HG03196 (cell line): ENCODE measurements around the gene DIAPH2.
A peak's percentile ranks its signal among the peaks of the same experiment; 100 is the strongest.

Experiments used
- ATAC-seq: cut with Tn5 transposase; IDR thresholded peaks from one replicate; pipeline ENCODE4 v1.9.1; 2021; ENCODE audit not compliant: unreplicated experiment

The DIAPH2 gene

DNA sequence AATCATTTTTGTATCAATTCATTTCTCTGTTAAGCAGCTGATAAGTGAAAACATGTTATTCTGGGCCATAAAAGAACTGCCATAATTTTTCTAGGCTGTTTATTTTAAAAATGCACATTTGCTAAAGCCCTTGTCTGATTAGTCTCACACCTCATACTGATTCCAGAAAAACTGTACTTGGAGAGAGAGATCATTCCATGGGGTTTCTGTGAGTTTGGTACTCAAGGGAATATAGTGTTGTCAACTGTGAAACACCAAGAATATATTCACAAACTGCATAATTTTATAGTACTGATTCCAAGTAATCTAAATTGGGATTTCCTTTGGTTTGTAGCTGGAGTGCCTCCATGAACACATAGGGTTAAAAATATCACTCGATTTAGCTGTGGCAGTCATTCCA is 746.6 kb downstream of the DIAPH2 start:
- no peak for ATAC-seq

DNA sequence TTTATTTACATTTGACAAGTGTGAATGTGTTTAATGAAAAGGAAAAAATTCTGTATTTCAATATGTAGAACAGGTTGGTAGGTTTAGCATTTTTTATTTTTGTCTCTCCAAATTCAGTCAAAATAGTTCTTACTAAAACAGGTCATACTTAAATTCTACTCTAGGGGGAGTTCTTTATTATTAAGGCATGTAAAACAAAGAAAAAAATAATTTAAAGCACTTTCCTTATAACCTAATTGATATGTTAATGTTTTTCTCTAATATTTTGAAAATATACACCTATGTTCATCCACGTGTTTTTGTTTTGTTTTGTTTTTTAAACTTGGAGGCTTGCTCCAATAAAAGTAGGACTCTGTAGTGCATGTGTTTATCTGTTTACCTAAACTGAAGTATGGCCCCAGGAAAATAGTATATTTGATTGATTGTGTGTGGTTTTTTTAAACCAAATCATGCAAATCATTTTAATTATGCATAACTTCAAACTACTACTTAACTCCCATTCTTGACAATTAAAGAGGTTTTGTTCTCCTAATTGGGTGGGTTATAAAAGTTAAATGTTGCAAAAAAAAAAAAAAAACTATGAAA is 761.7 kb downstream of the DIAPH2 start:
- no peak for ATAC-seq

DNA sequence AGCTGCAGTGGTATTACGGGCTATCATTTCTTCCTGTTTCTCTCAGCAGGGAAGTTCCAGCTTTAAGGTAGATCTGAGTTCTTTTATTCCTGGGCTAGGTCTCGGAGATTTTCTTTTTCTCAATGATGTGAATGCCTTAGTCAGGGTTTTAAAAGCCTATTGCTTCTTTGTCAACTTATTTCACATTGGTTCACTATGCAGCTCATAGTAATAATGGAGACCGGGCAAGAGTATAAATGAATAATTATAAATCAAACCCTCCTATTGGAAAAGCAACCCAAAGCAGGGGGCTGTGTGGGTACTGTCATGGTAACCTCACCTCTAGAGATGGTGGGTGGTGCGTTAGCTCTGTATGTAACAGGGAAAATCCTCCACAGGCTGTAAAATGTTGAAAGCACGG is 762.7 kb downstream of the DIAPH2 start:
- ATAC-seq: no peak

DNA sequence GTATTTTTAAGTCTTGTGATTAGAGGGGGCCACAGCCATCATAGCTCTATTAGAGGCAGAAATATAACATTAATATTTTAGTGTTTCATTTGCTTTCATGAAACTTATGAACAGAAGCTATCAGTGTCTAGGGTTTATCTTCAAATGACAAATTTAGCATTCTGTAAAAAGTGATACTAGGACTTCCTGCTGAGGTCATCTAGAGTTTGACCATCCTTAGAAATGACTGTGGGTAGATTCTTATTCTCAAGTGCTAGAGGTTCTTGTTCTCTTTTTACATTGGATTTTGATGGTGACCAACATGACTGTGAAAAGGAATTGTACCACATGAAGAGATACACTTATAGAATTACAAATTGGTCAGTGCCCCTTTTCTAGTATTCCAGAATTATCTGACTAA is 767.6 kb downstream of the DIAPH2 start:
- ATAC-seq: no peak

DNA sequence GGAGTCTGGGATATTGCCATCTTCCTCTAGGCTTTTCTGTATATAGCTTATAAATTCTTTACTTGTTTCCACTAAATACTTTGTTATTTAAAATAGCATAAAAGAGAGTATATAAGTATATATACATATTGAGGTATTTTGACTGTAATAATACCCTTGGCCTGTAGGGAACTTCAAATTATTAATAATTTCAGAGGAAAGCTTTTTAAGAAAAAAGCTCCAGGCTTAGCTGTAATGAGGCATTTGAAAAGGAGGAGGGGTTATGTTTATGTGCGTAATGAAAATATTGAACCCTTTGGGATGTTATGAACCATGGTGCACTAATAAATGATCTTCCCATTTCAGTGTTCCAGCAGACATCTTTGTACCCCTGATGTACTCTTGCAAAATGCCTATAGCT is 777.1 kb downstream of the DIAPH2 start:
- no peak for ATAC-seq

DNA sequence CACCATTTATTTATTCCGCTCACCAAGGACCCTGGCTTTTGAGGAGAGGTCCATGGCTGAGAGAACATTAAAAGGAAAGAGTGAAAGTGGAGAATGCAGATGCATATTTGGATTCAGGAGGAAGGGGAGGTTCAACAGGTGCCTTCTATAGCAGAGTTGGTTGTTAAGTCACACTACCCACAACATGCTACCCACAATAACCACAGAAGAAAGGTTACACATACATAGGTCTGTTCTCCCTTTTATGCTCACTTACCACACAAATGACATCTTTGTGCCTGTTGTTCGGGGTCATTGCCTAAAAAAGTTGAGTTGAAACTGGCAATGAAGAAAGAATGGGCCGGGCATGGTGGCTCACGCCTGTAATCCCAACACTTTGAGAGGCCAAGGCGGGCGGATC is 786.4 kb downstream of the DIAPH2 start:
- ATAC-seq: no peak

DNA sequence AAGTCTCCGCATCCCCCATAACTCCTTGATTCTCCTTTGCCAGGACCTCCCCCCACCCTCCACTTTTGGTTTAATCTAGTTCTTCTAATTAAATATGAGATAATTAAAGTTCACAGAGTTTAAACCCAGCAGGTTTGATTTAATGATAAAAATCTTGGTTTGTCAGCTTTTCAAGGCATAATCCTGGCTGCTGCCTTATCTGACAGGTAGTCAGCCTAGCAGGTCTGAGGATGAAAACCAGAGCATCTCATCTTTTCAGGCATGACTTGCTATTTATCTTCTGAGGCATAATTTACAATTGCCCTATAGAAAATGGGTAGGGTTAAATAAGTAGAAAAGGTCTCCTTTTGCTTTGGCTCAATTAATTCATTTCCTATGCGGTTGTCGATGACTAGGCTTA is 790.3 kb downstream of the DIAPH2 start:
- ATAC-seq: no peak

DNA sequence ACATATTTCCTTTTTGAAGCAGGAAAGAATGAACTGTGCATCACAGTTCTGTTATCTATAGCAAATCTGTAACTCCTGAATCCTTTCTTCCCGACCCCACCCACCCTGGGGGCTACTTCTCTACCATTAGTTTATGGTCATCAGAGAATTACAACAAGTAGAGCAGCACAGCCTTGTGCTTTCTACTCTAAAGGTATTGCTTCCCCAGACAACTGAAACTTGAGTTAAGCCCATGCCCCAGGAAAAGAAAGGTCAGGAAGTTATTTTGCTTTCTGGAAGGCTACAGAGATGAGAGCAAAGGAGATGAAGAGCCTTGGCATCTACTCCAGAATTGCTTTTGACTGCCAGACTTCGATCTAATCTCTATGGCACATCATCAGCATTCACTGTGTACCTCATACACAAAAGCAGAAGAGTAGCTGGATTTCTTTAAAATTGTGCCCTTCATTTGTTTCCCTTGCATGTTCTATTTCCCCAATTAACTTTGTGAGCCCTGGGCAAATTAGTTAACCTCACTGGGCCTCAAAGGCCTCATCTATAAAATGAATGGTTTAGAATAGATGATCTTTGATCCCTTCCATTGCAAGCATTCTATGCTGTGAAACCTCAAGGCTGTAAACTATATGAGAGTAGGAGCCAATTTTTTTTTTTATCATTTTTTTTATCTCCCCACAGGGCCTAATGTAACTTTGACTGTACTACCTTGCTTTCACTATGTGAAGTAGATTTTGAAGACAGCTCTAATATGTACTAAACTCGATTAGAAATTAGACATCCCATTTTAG is 794.7 kb downstream of the DIAPH2 start:
- ATAC-seq: no peak

DNA sequence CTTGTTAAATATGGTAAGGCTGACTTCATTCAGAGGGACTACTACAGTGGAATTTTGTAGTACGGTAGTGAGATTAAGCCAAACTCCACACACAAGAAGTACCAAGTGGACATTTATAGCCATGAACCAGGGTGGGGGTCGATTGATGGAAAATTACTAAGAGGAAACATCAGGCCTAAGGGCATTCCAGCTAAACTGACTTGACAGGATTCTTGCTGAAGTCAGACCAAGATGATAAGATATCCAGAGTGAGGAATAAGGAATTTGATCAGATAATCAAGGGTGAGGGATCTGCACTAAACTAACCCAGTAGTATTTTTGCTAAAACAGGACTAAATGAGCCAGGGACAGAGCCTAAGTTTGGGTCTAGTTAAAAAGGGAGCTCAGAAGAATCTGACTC is 796.6 kb downstream of the DIAPH2 start:
- no peak for ATAC-seq

DNA sequence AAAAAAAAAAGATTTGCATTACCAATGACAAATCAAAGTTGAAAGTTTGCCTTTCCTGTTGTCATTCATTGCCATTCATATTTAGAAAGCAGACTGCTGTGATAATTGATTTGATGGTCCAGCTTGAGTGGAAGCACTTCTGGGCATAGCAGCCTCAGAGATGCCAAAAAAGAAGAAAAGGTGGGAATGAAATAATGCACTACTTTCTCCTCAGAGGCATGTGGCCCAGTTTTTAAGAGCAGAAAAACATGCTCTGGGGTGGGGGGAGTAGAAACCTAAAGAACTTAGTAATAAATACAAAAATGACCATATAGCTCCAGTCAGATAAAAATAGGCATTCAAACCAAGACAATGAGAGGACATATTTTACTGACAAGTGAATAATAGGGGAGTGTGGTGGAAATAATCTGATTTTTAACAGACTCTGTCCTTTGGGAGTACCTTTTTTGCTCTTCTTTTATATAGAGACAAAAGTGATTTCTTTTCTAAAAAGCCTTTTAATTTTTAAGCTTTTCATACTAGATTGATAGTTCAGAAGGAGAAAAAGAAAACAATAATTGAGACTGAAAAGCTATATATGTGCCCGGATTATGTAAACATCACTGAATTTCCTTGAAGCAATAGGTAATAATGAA is 798.1 kb downstream of the DIAPH2 start:
- ATAC-seq: no peak

DNA sequence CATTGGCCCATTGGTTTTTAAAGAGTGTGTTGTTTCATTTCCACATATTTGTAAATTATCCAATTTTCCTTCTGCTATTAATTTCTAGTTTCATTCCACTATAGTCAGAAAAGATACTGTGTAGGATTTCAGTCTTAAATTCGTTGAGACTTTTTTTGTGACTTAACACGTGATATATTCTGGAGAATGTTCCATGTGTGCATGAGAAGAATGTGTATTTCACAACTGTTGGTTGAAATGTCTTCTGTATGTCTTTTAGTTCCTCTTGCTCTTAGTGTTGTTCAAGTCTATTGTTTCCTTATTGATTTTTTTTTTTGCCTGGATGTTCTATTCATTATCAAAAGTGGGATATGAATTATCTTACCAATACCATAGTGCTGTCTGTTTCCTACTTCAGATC is 806.0 kb downstream of the DIAPH2 start:
- ATAC-seq: no peak

DNA sequence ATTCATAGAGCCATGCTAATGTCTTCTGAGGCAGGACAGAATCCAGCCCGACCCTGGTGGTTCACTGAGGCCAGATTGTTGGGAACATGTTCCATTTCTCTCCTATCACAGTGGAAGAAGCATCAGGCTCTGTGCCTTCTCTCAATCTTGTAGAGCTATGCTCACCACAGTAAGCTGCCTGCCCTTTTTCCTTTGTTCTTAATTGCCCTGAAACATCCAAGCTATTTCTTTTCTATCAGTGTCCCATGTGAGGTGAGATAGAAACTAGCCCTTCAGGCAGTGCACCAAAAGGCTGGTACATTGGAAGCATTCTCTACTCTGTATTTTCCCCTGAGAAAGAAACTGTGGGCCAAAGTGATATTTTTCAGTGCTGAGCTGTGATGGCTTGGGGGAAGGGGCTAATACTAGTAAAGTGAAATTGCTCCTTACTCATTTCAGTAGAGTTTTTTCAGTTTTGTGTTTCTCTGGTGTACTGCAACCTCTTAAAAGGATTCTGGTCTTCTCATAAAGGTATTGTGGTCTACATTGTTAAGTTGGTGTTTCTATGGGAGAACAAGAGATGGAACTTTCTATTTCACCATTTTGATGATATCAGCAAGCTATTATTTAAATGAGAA is 810.2 kb downstream of the DIAPH2 start:
- ATAC-seq: peak; percentile 97

DNA sequence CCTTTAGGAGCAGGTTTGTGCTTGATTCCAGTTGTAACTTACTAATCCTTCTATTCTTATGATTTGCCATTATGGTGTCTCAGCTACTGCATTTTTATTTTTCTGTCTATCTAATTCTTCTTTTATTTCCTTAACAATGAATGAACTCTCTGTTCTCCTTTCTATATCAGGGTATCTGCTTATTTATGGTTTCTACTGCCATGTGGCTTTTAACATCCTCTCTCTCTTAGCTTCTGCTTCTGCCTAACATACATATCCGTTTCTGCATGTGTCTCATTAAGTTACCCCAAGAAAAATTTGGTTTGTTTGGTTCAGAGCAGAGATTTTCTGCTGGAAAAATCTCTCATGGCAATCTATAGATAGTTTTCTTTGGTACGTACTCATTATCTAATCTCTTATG is 813.5 kb downstream of the DIAPH2 start:
- ATAC-seq: no peak

DNA sequence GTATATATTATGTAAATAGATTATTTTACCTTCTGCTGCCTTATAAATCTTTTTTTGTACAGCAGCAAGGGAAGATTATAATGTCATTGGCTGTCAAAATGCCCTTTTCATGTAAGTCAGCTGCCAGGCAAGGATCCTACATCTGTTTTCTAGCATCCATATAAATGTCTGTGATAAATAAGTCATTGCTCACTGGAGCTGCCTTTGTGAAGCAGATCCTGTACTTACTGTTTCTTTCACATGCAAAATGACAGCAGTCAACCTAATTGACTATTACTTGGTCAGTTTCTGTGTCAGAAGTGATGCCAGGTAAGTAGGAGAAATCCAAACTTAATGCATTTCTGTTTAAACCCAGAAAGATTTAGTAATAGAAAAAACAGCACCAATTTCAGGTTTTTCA is 819.8 kb downstream of the DIAPH2 start:
- no peak for ATAC-seq

DNA sequence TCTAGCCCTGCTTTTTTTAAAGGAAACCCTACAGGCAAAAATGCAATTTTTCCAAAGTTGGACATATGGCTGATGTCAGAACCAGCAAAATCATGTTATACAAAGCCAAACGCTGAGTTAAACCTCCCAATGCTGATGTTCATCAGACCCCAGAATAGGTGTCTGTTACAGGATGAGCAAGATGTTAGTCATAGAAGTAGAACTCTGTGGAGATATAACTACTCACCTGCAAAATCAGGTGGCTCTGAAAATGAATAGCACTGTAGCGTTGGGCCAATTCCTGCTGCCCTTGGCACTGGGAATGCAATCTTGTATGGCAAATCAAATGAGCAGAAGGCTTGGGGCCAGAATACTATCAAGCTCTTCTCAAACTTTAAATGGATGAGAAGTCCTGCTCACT is 833.1 kb downstream of the DIAPH2 start:
- ATAC-seq: no peak

DNA sequence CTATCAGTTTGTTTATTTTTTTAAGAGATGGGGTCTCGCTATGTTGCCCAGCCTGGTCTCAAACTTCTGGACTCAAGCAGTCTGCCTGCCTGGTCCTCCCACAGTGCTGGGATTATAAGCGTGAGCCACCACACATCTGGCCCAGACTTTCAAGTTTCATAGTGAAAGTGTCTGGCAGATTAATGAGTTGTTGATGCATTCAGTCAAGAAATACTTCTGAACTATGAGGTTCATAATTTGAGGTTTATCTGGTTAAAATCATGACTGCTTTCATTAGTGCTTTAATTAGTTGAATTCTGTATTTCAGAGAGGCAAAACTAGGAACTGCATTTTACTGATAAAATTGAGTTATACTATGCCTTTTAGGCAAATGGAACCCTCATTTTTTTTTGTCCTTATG is 837.7 kb downstream of the DIAPH2 start:
- no peak for ATAC-seq

DNA sequence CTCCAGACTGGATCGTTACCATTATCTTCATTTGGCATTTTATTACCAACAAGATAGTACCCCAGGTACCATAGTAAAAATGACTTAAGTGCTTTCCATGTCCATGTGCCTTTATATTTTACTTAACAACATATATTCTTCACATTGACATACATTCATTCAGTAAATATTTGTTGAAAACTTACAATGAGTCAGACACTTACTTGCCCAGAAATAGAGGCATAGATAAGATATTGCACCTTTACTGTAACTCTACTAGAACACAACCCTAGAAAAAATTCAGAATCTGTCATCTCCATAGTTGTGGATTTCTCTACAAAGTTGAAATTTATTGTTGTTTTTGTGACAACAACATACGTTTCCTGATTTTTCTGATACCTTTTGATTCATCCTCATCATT is 839.7 kb downstream of the DIAPH2 start:
- ATAC-seq: no peak

DNA sequence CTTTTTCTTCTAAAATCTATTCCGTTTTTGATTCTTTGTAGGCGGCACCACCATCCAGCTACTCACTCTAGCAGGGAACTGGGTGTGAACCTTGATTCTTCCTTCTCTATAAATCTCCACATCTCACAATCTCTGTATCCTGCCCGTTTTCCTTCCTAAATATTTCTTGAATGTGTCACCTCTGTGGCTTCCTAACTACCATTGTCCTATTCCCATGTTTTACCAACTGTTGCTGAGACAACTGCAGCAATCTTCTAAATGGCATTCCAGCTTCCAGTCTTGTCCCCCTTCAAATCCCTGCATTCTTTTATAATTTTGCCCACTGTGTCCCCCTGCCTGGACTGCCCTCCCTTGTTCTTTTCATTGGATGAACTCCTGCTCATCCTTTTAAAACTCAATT is 840.4 kb downstream of the DIAPH2 start:
- no peak for ATAC-seq

DNA sequence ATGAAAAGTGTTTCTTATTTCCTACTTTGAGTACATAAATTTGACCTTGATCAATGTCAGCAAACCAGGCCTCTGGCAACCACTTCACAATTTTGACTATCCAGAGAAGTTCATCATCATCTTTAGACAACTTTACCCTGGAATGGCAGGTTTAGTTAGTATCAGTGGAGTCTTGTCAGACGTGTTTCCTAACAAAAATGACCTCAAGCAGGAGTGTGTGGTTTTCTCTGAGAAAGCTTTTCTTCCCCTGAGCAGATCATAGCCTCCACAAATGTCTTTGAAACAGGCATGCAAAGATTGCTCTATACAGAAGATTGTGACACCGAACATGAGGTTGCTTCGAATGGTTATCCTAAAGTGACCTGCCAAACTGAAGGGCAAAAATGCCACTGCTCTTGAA is 841.3 kb downstream of the DIAPH2 start:
- no peak for ATAC-seq

DNA sequence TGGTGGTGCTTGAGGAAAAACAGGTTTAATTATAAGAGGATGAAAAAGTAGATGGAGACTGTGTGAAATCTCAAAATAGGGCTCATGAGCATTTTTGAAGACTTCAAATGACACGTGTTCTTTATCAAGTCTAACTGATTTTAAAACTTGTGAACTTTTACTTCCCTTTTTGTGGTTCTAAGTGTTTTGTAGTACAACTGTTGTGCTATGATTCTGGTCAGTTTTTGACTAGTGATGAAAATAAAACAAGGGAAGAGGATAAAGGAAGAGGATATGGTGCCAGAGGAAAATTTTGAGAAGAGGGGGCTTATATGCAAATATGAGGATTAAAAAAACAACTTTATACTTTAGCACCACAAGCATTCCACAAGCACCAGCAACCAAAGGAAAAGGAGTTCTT is 843.1 kb downstream of the DIAPH2 start:
- no peak for ATAC-seq

DNA sequence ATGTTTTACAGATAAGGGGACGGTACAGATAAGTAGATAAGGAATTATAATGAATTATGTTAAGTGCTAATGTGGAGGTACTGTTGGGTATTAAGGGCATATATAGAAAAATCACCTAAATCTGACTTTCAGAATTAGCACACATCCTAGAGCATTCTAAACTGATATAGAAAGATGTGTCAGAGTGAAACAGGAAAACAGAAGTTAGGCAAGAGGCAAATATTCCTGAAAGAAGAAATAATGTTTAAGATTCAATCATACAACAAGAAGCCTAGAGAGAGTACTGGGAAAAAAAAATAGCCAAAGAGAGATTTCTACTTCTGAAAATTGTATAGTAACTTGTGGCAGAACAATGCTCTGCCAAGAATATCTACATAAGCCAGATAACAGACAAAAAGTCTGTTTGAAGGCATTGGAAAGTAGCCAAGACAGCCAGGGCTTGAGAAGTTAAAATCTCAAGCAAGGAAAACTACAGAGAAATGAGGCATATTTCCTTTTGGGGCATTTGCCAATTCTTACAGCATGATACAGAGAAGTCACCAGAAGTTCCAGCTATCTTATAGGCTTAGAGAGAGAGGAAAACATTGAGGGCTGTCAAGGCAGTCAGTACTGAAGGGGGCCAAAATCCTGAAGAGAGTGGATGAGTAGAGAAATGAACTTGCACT is 845.0 kb downstream of the DIAPH2 start:
- ATAC-seq: no peak

DNA sequence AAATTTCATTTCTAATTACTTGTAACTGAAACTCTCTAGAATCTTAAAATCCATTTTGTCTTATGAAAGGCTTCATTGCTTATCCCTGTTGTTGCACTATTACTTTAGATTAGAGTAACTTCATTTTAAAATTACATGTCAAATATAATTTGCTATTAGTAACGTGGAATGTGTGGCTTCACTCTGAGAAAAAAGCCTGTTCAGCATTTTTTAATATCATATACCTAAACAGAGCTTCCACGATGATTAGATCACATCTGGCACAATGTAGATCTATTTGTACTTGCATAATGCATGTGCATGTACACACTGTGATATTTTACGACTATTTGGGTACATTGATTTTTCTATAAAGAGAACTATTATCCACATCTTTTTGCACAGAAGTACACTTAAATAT is 847.2 kb downstream of the DIAPH2 start:
- no peak for ATAC-seq
